Measurements from ENCODE around the gene IL1RAPL1.

DNA sequence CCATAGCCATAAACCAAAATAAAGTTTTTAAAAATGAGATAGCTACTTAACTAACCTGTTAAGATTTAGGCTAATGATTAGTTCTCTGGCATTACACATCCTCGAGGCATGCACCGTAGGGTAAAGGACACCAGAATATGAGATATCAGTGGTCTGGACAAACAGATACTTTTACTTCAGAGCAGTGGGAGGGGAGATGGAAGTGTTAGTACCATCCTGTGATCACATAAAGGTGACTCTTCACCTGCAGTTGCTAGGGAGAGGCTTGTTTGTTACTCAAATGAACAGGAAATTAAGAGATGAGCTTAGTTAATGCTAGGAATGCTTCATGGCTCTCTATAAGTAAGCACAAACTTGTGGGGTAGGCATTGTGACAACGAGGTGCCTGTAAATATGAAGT, 1003.7 kb downstream of the IL1RAPL1 start:
- TF ChIP-seq POLR2A (IDR thresholded peaks at IDR 0.05; ENCODE audit: low read length), result no peak
- TF ChIP-seq, protein P1, sequence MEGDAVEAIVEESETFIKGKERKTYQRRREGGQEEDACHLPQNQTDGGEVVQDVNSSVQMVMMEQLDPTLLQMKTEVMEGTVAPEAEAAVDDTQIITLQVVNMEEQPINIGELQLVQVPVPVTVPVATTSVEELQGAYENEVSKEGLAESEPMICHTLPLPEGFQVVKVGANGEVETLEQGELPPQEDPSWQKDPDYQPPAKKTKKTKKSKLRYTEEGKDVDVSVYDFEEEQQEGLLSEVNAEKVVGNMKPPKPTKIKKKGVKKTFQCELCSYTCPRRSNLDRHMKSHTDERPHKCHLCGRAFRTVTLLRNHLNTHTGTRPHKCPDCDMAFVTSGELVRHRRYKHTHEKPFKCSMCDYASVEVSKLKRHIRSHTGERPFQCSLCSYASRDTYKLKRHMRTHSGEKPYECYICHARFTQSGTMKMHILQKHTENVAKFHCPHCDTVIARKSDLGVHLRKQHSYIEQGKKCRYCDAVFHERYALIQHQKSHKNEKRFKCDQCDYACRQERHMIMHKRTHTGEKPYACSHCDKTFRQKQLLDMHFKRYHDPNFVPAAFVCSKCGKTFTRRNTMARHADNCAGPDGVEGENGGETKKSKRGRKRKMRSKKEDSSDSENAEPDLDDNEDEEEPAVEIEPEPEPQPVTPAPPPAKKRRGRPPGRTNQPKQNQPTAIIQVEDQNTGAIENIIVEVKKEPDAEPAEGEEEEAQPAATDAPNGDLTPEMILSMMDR (IDR thresholded peaks at IDR 0.05), result no peak
- no peak for TF ChIP-seq MAZ (IDR thresholded peaks at IDR 0.05; ENCODE audit: borderline replicate concordance, low read depth, low read length)
- TF ChIP-seq ZFP36 (IDR thresholded peaks at IDR 0.05; ENCODE audit: borderline replicate concordance, partially characterized antibody), result no peak
